Skeletal muscle cell (primary cell): ENCODE data around the gene KRT83.
A peak's percentile ranks its signal among the peaks of the same experiment; 100 is the strongest.
"Not testable (repeated sequence)": the region's sequence is repeated elsewhere in the genome, so short reads cannot be mapped to it uniquely, and the experiment has no call there.

Experiments
- DNase-seq: peaks from one replicate; pipeline ENCODE4 v3.0.0-alpha.2; 2010; ENCODE audit warnings: low read depth
- H3K4me3 ChIP-seq: 2 replicates; pipeline ENCODE4 v1.5.1; 2011; ENCODE audit warnings: low read depth, mild to moderate bottlenecking, control low read depth, low read length, moderate library complexity

The KRT83 gene

GRCh38 chr12:52293926-52294325 is 27.3 kb downstream of the KRT83 start:
- H3K4me3 ChIP-seq, result no peak overlapping the region
- no peak for DNase-seq

- DNase-seq, result no peak
Measured at GRCh38 chr12:52291267-52291935, 29.8 kb downstream of the KRT83 start, which contains the start of gene KRT81. KRT81 (minus strand) TSS chr12:52291534; CDS start chr12:52291465, 69 bp downstream.

GRCh38 chr12:52290483-52291134 is 30.6 kb downstream of the KRT83 start:
- not testable (repeated sequence) for H3K4me3 ChIP-seq, DNase-seq

More at GRCh38 chr12:52291267-52291935, 29.8 kb downstream of the KRT83 start, which contains the start of gene KRT81:
- no peak within 1 kb of the TSS for H3K4me3 ChIP-seq

GRCh38 chr12:52287816-52288805 is 33.1 kb downstream of the KRT83 start:
- DNase-seq, H3K4me3 ChIP-seq: not testable (repeated sequence)

GRCh38 chr12:52286857-52287785 is 34.1 kb downstream of the KRT83 start:
- not testable (repeated sequence) for H3K4me3 ChIP-seq, DNase-seq

GRCh38 chr12:52285851-52286530 is 35.2 kb downstream of the KRT83 start:
- no peak for DNase-seq
- H3K4me3 ChIP-seq, result no peak overlapping the region

GRCh38 chr12:52285172-52285745 is 35.9 kb downstream of the KRT83 start:
- no peak overlapping the region for H3K4me3 ChIP-seq
- DNase-seq, result no peak

- no peak overlapping the region for H3K4me3 ChIP-seq
- no peak for DNase-seq
Measured at GRCh38 chr12:52284562-52285171, 36.5 kb downstream of the KRT83 start.

GRCh38 chr12:52280796-52281560 is 40.2 kb downstream of the KRT83 start:
- H3K4me3 ChIP-seq, result no peak overlapping the region
- peak; percentile 96 for DNase-seq

- peak; percentile 85 for DNase-seq
Measured at GRCh38 chr12:52280319-52280795, 40.8 kb downstream of the KRT83 start.

GRCh38 chr12:52279422-52280318 is 41.5 kb downstream of the KRT83 start:
- H3K4me3 ChIP-seq, result no peak overlapping the region
- no peak for DNase-seq

More at GRCh38 chr12:52280319-52280795, 40.8 kb downstream of the KRT83 start:
- H3K4me3 ChIP-seq, result no peak overlapping the region

GRCh38 chr12:52278575-52279421 is 42.4 kb downstream of the KRT83 start:
- DNase-seq, result peak; percentile 22
- peak overlapping the region; percentile 9 for H3K4me3 ChIP-seq

GRCh38 chr12:52277486-52278245 is 43.5 kb downstream of the KRT83 start:
- no peak overlapping the region for H3K4me3 ChIP-seq
- no peak for DNase-seq

GRCh38 chr12:52275686-52276085 is 45.5 kb downstream of the KRT83 start:
- DNase-seq, result no peak
- H3K4me3 ChIP-seq, result no peak overlapping the region
